Esophagus squamous epithelium (tissue), 5 donors: ENCODE measurements around the gene PSMB10. TPM values are rescaled to one million over a fixed set of nuclear protein-coding genes. Genes with fewer than 3 reads are reported as not detected.

Experiments used
- DNase-seq: peaks from one replicate; lab custom pipeline; 2025; lab: John Stamatoyannopoulos, UW
- H3K27ac ChIP-seq, 4 donors: fragments of 200-600 bp; sonication (generic); one replicate each; pipeline ENCODE4 v1.5.1; 2016 to 2019; ENCODE audit warnings: mild to moderate bottlenecking in 1 of 4
- H3K27me3 ChIP-seq, 4 donors: fragments of 200-600 bp; sonication (generic); 1 replicate in 3 of 4; 2 replicates in 1 of 4; pipeline versions ENCODE4 v1.5.1 to v1.6.0; 2017 to 2021; ENCODE audit warnings: antibody characterized with exemption in 1 of 4
- H3K36me3 ChIP-seq, 3 donors: fragments of 200-600 bp; sonication (generic); one replicate each; pipeline ENCODE4 v1.5.1; 2016 to 2019
- H3K4me1 ChIP-seq, 3 donors: fragments of 200-600 bp; sonication (generic); one replicate each; pipeline ENCODE4 v1.5.1; 2017 to 2019
- H3K4me3 ChIP-seq, 4 donors: fragments of 200-600 bp; sonication (generic); 1 replicate in 3 of 4; 2 replicates in 1 of 4; pipeline ENCODE4 v1.5.1; 2016 to 2019; ENCODE audit warnings: mild to moderate bottlenecking in 2 of 4, moderate library complexity in 1 of 4
- H3K9me3 ChIP-seq, 3 donors: fragments of 200-600 bp; sonication (generic); one replicate each; pipeline ENCODE4 v1.5.1; 2016 to 2019
- CTCF ChIP-seq, 6 experiments: fragments of 450-650 bp in 4 of 6; fragments of 200-600 bp in 2 of 6; sonication (generic) in 2 of 6; IDR thresholded peaks; one replicate each; pipeline ENCODE4 v1.5.1; 2016 to 2019; ENCODE audit warnings: antibody characterized with exemption in 6 of 6, mild to moderate bottlenecking in 4 of 6, moderate library complexity in 4 of 6
- POLR2A ChIP-seq, 4 donors: fragments of 450-650 bp; IDR thresholded peaks; one replicate each; pipeline ENCODE4 v1.6.1; 2017; ENCODE audit warnings: antibody characterized with exemption in 4 of 4, mild to moderate bottlenecking in 4 of 4, moderate library complexity in 3 of 4
- WGBS, 2 donors: methylation state at CpG; one replicate each; pipeline ENCODE4 v1.1.5; 2018; 5-methylcytosine and 5-hydroxymethylcytosine counted together
- intact Hi-C: fragments of 100-400 bp; cut with DNase I; formaldehyde crosslinking; loops from one replicate; pipeline ENCODE4 v1.15.0; 2022
- total RNA-seq, 4 donors: library from RNA; depleted of rRNA; stranded (reverse); fragments of >200 nt; gene quantifications; one replicate each; pipeline ENCODE4 v1.1.0, GENCODE V29; 2016
- donor health status: DM: yes; HTN: yes; CAD: no.

Gene PSMB10
- total RNA-seq, 4 donors from 2014 or later = 20.7 to 28.4 (median 25.3) TPM

- no peaks in the 10 kb centered on the region for H3K27me3 ChIP-seq
- no peak overlapping the region for H3K27ac ChIP-seq
- H3K36me3 ChIP-seq = peaks cover 4 to 77% (median 15%) of the 10 kb centered on the region in 3 donors
- peaks cover 0 to 34% (median 5%) of the 10 kb centered on the region in 3 donors for H3K4me1 ChIP-seq
- DNase-seq = no peak
- 16 to 39% methylated on average over 6 to 11 of the region's 16 CpGs for WGBS, 2 donors
- TF ChIP-seq POLR2A (IDR thresholded peaks at IDR 0.05) (no peak), CTCF (IDR thresholded peaks at IDR 0.05) (peak; percentile 65 to 92 (median 83))
- H3K4me3 ChIP-seq = no peak overlapping the region
- no peaks in the 10 kb centered on the region for H3K9me3 ChIP-seq
- intact Hi-C loops = loop anchor here (5.0 kb wide), 1 partner anchor 111 kb away; no protein-coding TSS in a partner anchor
Measured at GRCh38 chr16:67928561-67929364, 7.9 kb downstream of the PSMB10 start.

- intact Hi-C loops = loop anchor here (5.0 kb wide), 1 partner anchor 111 kb away; no protein-coding TSS in a partner anchor
- no peak overlapping the region for H3K4me3 ChIP-seq
- H3K9me3 ChIP-seq = no peaks in the 10 kb centered on the region
- peaks cover 4 to 78% (median 15%) of the 10 kb centered on the region in 3 donors for H3K36me3 ChIP-seq
- H3K4me1 ChIP-seq = peaks cover under 1 to 38% (median 5%) of the 10 kb centered on the region in 3 donors
- DNase-seq = no peak
- TF ChIP-seq CTCF (IDR thresholded peaks at IDR 0.05) = no peak
- no peak for TF ChIP-seq POLR2A (IDR thresholded peaks at IDR 0.05)
- H3K27ac ChIP-seq = no peak overlapping the region
- 54 to 78% methylated on average over 6 to 7 of the region's 7 CpGs for WGBS, 2 donors
- H3K27me3 ChIP-seq = no peaks in the 10 kb centered on the region
Measured at GRCh38 chr16:67928147-67928546, 8.5 kb downstream of the PSMB10 start.

GRCh38 chr16:67927131-67927941, 9.3 kb downstream of the PSMB10 start:
- Histone ChIP-seq H3K27ac (peak overlapping the region in 1 of 4 donors; percentile 33), H3K36me3 (peaks cover 4 to 72% (median 15%) of the 10 kb centered on the region in 3 donors), H3K9me3 (no peaks in the 10 kb centered on the region), H3K27me3 (no peaks in the 10 kb centered on the region), H3K4me3 (no peak overlapping the region), H3K4me1 (peaks cover 3 to 46% (median 13%) of the 10 kb centered on the region in 3 donors)
- TF ChIP-seq CTCF (IDR thresholded peaks at IDR 0.05) (no peak), POLR2A (IDR thresholded peaks at IDR 0.05) (no peak)
- WGBS, 2 donors = 90 to 94% methylated on average over 3 to 20 of the region's 22 CpGs
- intact Hi-C loops = loop anchor here (5.0 kb wide), 1 partner anchor 110 kb away; no protein-coding TSS in a partner anchor
- DNase-seq = no peak

- no peaks in the 10 kb centered on the region for H3K9me3 ChIP-seq
- WGBS, 2 donors = 38 to 50% methylated on average over 8 to 9 of the region's 13 CpGs
- TF ChIP-seq POLR2A (IDR thresholded peaks at IDR 0.05) (no peak), CTCF (IDR thresholded peaks at IDR 0.05) (peak in 1 of 6 experiments; percentile 27)
- H3K4me1 ChIP-seq = peaks cover 3 to 55% (median 16%) of the 10 kb centered on the region in 3 donors
- no peak for DNase-seq
- H3K27me3 ChIP-seq = no peaks in the 10 kb centered on the region
- H3K27ac ChIP-seq = peak overlapping the region in 2 of 4 donors; percentile 33 to 40
- intact Hi-C loops = loop anchor here (5.0 kb wide), 1 partner anchor 109 kb away; no protein-coding TSS in a partner anchor
- no peak overlapping the region for H3K4me3 ChIP-seq
- H3K36me3 ChIP-seq = peaks cover 4 to 61% (median 15%) of the 10 kb centered on the region in 3 donors
Measured at GRCh38 chr16:67926181-67926750, 10.4 kb downstream of the PSMB10 start.
